Endothelial cell of umbilical vein (primary cell): ENCODE measurements around the gene MYO1E. TPM values are rescaled to one million over a fixed set of nuclear protein-coding genes. Genes with fewer than 3 reads are reported as not detected.

Source experiments
- BruUV-seq: library from RNA; stranded (reverse); fragments of 400-500 nt; replicated peaks from 2 replicates; lab custom pipeline; 2021; lab: Mats Ljungman, UMichigan
- CTCF ChIA-PET: fragments of 300-600, 350-600 bp; sonication (Branson Sonifier 250); formaldehyde crosslinking; loops from one replicate; lab custom pipeline; 2021; ENCODE audit warnings: antibody characterized with exemption, inconsistent platforms; lab: Charles Lee
- POLR2A ChIA-PET: fragments of 300-600, 350-600 bp; sonication (Branson Sonifier 250); formaldehyde crosslinking; loops from one replicate; lab custom pipeline; 2021; ENCODE audit warnings: antibody characterized with exemption, inconsistent platforms; lab: Charles Lee
- DNase-seq: peaks from one replicate; pipeline ENCODE4 v3.0.0-alpha.2; 2011; ENCODE audit warnings: low read depth, low spot score
- FAIRE-seq: peaks from 2 replicates; lab custom pipeline; 2011; peaks lifted over from hg19 to GRCh38; lab: Jason Lieb, UNC
- H2AFZ ChIP-seq: 2 replicates; pipeline ENCODE4 v1.6.0; 2012; ENCODE audit warnings: low read depth, low read length, control low read depth, inconsistent platforms
- H3K27ac ChIP-seq: 2 replicates; pipeline ENCODE4 v1.5.1; 2011; ENCODE audit warnings: low read depth, mild to moderate bottlenecking, control low read depth, low read length, moderate library complexity; ENCODE audit not compliant: insufficient read depth
- H3K27me3 ChIP-seq, 2 experiments: 2 replicates each; pipeline versions ENCODE4 v1.6.0 to v1.6.1; 2011; ENCODE audit warnings: low read length in 2 of 2, mixed read lengths in 1 of 2; ENCODE audit not compliant: control insufficient read depth in 2 of 2, insufficient read depth in 2 of 2
- H3K36me3 ChIP-seq, 2 experiments: 2 replicates in 1 of 2; 3 replicates in 1 of 2; pipeline ENCODE4 v1.5.1; 2011; ENCODE audit warnings: low read length in 2 of 2, mild to moderate bottlenecking in 1 of 2, moderate library complexity in 1 of 2; ENCODE audit not compliant: control insufficient read depth in 2 of 2, insufficient read depth in 2 of 2; ENCODE audit errors: extremely low read depth in 1 of 2
- H3K4me1 ChIP-seq: 3 replicates; pipeline ENCODE4 v1.5.1; 2011; ENCODE audit warnings: mild to moderate bottlenecking, low read length; ENCODE audit not compliant: control insufficient read depth, insufficient read depth; ENCODE audit errors: extremely low read depth
- H3K4me2 ChIP-seq: 2 replicates; pipeline ENCODE4 v1.6.1; 2011; ENCODE audit warnings: low read length, control low read depth, mixed read lengths; ENCODE audit not compliant: insufficient read depth
- H3K4me3 ChIP-seq, 3 experiments: fragments of 200-600 bp in 1 of 3; sonication (generic), shearing (Covaris generic) in 1 of 3; replicated peaks in 1 of 3; 2 replicates each; pipeline ENCODE4 v1.5.1; 2011 to 2016; ENCODE audit warnings: control low read depth in 3 of 3, low read length in 3 of 3, mild to moderate bottlenecking in 2 of 3, inconsistent platforms in 1 of 3, low read depth in 1 of 3, moderate library complexity in 1 of 3; ENCODE audit not compliant: insufficient read depth in 1 of 3
- H3K79me2 ChIP-seq: 2 replicates; pipeline ENCODE4 v1.6.0; 2012; ENCODE audit warnings: low read length, inconsistent platforms; ENCODE audit not compliant: control insufficient read depth, insufficient read depth
- H3K9ac ChIP-seq: replicated peaks from 2 replicates; pipeline ENCODE3; 2011; ENCODE audit warnings: low read length, control low read depth; ENCODE audit not compliant: insufficient read depth; ENCODE audit errors: extremely low read depth
- H3K9me1 ChIP-seq: replicated peaks from 3 replicates; pipeline ENCODE4 v1.6.0; 2011; ENCODE audit warnings: mild to moderate bottlenecking, low read length; ENCODE audit not compliant: control insufficient read depth, insufficient read depth; ENCODE audit errors: extremely low read depth
- H3K9me3 ChIP-seq: replicated peaks from 2 replicates; pipeline ENCODE4 v1.5.1; 2012; ENCODE audit warnings: low read length, inconsistent platforms; ENCODE audit not compliant: control insufficient read depth, insufficient read depth
- H4K20me1 ChIP-seq: replicated peaks from 2 replicates; pipeline ENCODE3; 2011; ENCODE audit warnings: mild to moderate bottlenecking, low read length; ENCODE audit not compliant: control insufficient read depth, insufficient read depth; ENCODE audit errors: extremely low read depth
- FOS ChIP-seq: IDR thresholded peaks from 2 replicates; pipeline ENCODE4 v1.6.1; 2011; ENCODE audit warnings: mild to moderate bottlenecking, low read length, moderate library complexity, borderline replicate concordance; ENCODE audit not compliant: insufficient read depth
- MAX ChIP-seq: IDR thresholded peaks from 2 replicates; pipeline ENCODE4 v1.6.1; 2011; ENCODE audit not compliant: insufficient read depth, insufficient read length
- MYC ChIP-seq: IDR thresholded peaks from one replicate; pipeline ENCODE4 v1.6.1; 2011; ENCODE audit warnings: mild to moderate bottlenecking, low read depth, low read length
- POLR2A ChIP-seq: IDR thresholded peaks from 2 replicates; pipeline ENCODE4 v1.6.1; 2012; ENCODE audit warnings: low read depth, mild to moderate bottlenecking, control low read depth, low read length
- POLR2AphosphoS5 ChIP-seq: IDR thresholded peaks from 2 replicates; pipeline ENCODE4 v1.6.1; 2012; ENCODE audit warnings: low read depth, mild to moderate bottlenecking, control low read depth, low read length, moderate library complexity; ENCODE audit not compliant: insufficient read depth
- dilution Hi-C: fragments of 300-500 bp; cut with MboI; formaldehyde crosslinking; loops from one replicate; pipeline ENCODE4 v1.15.0; 2019; ENCODE audit warnings: low sequenced_read_pairs; ENCODE audit not compliant: extremely low pct_ligation_motif_present
- intact Hi-C: fragments of 100-400 bp; cut with micrococcal nuclease; formaldehyde crosslinking; loops from one replicate; pipeline ENCODE4 v1.10.0; 2022
- polyA plus RNA-seq, 4 experiments: library from polyadenylated mRNA; depleted of rRNA in 3 of 4; stranded (reverse) in 3 of 4; unstranded in 1 of 4; fragments of >200 nt; gene quantifications; 2 replicates each; pipeline versions ENCODE4 v1.2.1 to v1.2.3, GENCODE V29; 2011 to 2012; ENCODE audit warnings: missing spikeins in 1 of 4
- total RNA-seq: library from RNA; stranded (reverse); gene quantifications from 2 replicates; pipeline ENCODE4 v1.2.3, GENCODE V29; 2021

Gene MYO1E
- total and polyA plus RNA-seq, 2 donors (not counting 3 experiments of a cell fraction or from before 2014, with no cell fraction given), result 31.6 to 218 TPM

GRCh38 chr15:59398220-59398619, 25.5 kb upstream of the MYO1E start:
- POLR2A ChIA-PET, result interaction anchor here (0.5 to 0.7 kb wide), 2 partner anchors 23 to 353 kb away, joined by 3 to 7 read pairs; no protein-coding TSS in a partner anchor
- no peak overlapping the region for H3K9ac ChIP-seq
- CTCF ChIA-PET, result interaction anchor here (1.2 kb wide), 1 partner anchor 12 kb away, joined by 3 read pairs; no protein-coding TSS in a partner anchor
- FAIRE-seq, result no peak
- no peaks in the 10 kb centered on the region for H3K36me3 ChIP-seq
- H2AFZ ChIP-seq, result no peak overlapping the region
- peaks cover 11 to 12% of the 10 kb centered on the region in 2 experiments for H3K27me3 ChIP-seq
- H3K27ac ChIP-seq, result no peak overlapping the region
- no TSS peak for BruUV-seq
- H3K4me2 ChIP-seq, result no peak overlapping the region
- H4K20me1 ChIP-seq, result no peaks in the 10 kb centered on the region
- H3K4me3 ChIP-seq, result no peak overlapping the region
- TF ChIP-seq MYC (no peak), FOS (no peak), MAX (no peak)
- intact Hi-C loops, result no loop called here
- H3K79me2 ChIP-seq, result no peaks in the 10 kb centered on the region
- DNase-seq, result no peak
- H3K4me1 ChIP-seq, result no peaks in the 10 kb centered on the region
- H3K9me3 ChIP-seq, result no peaks in the 10 kb centered on the region
- dilution Hi-C loops, result no loop called here
- no peaks in the 10 kb centered on the region for H3K9me1 ChIP-seq

GRCh38 chr15:59396679-59397078, 24.0 kb upstream of the MYO1E start:
- intact Hi-C loops, result no loop called here
- Histone ChIP-seq H3K79me2 (no peaks in the 10 kb centered on the region), H3K36me3 (no peaks in the 10 kb centered on the region), H3K9ac (no peak overlapping the region), H3K4me1 (no peaks in the 10 kb centered on the region), H2AFZ (no peak overlapping the region), H3K27ac (no peak overlapping the region), H3K4me3 (no peak overlapping the region), H3K9me3 (no peaks in the 10 kb centered on the region), H3K4me2 (no peak overlapping the region), H4K20me1 (no peaks in the 10 kb centered on the region), H3K9me1 (no peaks in the 10 kb centered on the region), H3K27me3 (peaks cover 11 to 12% of the 10 kb centered on the region in 2 experiments)
- FAIRE-seq (no peak), DNase-seq (no peak)
- TF ChIP-seq POLR2AphosphoS5 (no peak), POLR2A (no peak), MAX (no peak), FOS (no peak)
- POLR2A ChIA-PET, result no interaction called here
- dilution Hi-C loops, result no loop called here
- no TSS peak for BruUV-seq
- CTCF ChIA-PET, result interaction anchor here (1.4 to 1.6 kb wide), 2 partner anchors 10 to 16 kb away, joined by 3 read pairs; no protein-coding TSS in a partner anchor
